Ishikawa (cell line): Measurements from ENCODE around the gene NAPA.

Experiments used
- CEBPB ChIP-seq: IDR thresholded peaks from 2 replicates; pipeline ENCODE4 v1.6.1; 2012
- CREB1 ChIP-seq: IDR thresholded peaks from 2 replicates; pipeline ENCODE4 v1.6.1; 2012; ENCODE audit warnings: low read depth
- EGR1 ChIP-seq: IDR thresholded peaks from 2 replicates; pipeline ENCODE4 v1.6.1; 2012
- EP300 ChIP-seq: IDR thresholded peaks from 2 replicates; pipeline ENCODE4 v1.6.1; 2012; ENCODE audit warnings: borderline replicate concordance
- FOXM1 ChIP-seq: IDR thresholded peaks from 2 replicates; pipeline ENCODE4 v1.6.1; 2012; ENCODE audit warnings: low read depth, borderline replicate concordance
- MAX ChIP-seq: IDR thresholded peaks from 2 replicates; pipeline ENCODE4 v1.6.1; 2012
- NFIC ChIP-seq: IDR thresholded peaks from 2 replicates; pipeline ENCODE4 v1.6.1; 2012
- RAD21 ChIP-seq: IDR thresholded peaks from 2 replicates; pipeline ENCODE4 v1.6.1; 2012; ENCODE audit warnings: low read depth
- REST ChIP-seq: IDR thresholded peaks from 2 replicates; pipeline ENCODE4 v1.6.1; 2012; ENCODE audit warnings: low read depth, mild to moderate bottlenecking
- TAF1 ChIP-seq: IDR thresholded peaks from 2 replicates; pipeline ENCODE4 v1.6.1; 2012; ENCODE audit warnings: low read depth, mild to moderate bottlenecking
- TCF12 ChIP-seq: IDR thresholded peaks from 2 replicates; pipeline ENCODE4 v1.6.1; 2012; ENCODE audit warnings: low read depth
- TEAD4 ChIP-seq: IDR thresholded peaks from 2 replicates; pipeline ENCODE4 v1.6.1; 2012
- USF1 ChIP-seq: IDR thresholded peaks from 2 replicates; pipeline ENCODE4 v1.6.1; 2012
- YY1 ChIP-seq: IDR thresholded peaks from 2 replicates; pipeline ENCODE4 v1.6.1; 2012; ENCODE audit warnings: low read depth
- ZBTB7A ChIP-seq: IDR thresholded peaks from 2 replicates; pipeline ENCODE4 v1.6.1; 2012; ENCODE audit warnings: low read depth

NAPA gene

GRCh38 chr19:47469719-47470118 is 45.1 kb downstream of the NAPA start:
- TF ChIP-seq EP300 (no peak), YY1 (no peak), TEAD4 (no peak), RAD21 (no peak)

- TF ChIP-seq USF1, result no peak
Observed at GRCh38 chr19:47469363-47469700, 45.5 kb downstream of the NAPA start.

GRCh38 chr19:47467914-47468313 is 46.9 kb downstream of the NAPA start:
- no peak for TF ChIP-seq TAF1
- no peak for TF ChIP-seq NFIC
- TF ChIP-seq USF1, result no peak
- TF ChIP-seq CREB1, result no peak

- TF ChIP-seq USF1 (no peak), ZBTB7A (no peak), MAX (no peak), TAF1 (no peak), CEBPB (no peak), REST (no peak), FOXM1 (no peak), NFIC (no peak), EGR1 (no peak), CREB1 (no peak), TCF12 (no peak), RAD21 (no peak), YY1 (no peak), EP300 (no peak)
Observed at GRCh38 chr19:47465957-47466356, 48.9 kb downstream of the NAPA start.

GRCh38 chr19:47464675-47465419 is 50.0 kb downstream of the NAPA start:
- TF ChIP-seq EP300 (no peak), RAD21 (no peak), NFIC (no peak), USF1 (no peak), EGR1 (no peak), ZBTB7A (no peak), FOXM1 (no peak), CREB1 (no peak), REST (no peak), YY1 (no peak), CEBPB (no peak), MAX (no peak), TAF1 (no peak), TCF12 (no peak)

- TF ChIP-seq YY1 (no peak), MAX (no peak), REST (no peak)
Observed at GRCh38 chr19:47461876-47462275, 53.0 kb downstream of the NAPA start.
